Activated CD4-positive, CD25-positive, alpha-beta regulatory T cell treated with anti-CD3 and anti-CD28 coated beads, Interleukin-2, amount 50 U/mL, for 72 hours (primary cell): ENCODE results near the gene ZDHHC11.

Source experiments
- DNase-seq: peaks from one replicate; pipeline ENCODE4 v3.0.0; 2021

ZDHHC11 gene

GRCh38 chr5:878125-878524, 27.3 kb upstream of the ZDHHC11 start:
- no peak for DNase-seq

- no peak for DNase-seq
These were observed 25.9 kb upstream of the ZDHHC11 start for GRCh38 chr5:876398-877365.

GRCh38 chr5:875931-876330, 25.1 kb upstream of the ZDHHC11 start:
- no peak for DNase-seq

- no peak for DNase-seq
These were observed 22.5 kb upstream of the ZDHHC11 start for GRCh38 chr5:873328-873727.

GRCh38 chr5:872301-872700, 21.5 kb upstream of the ZDHHC11 start:
- DNase-seq, result no peak

- DNase-seq, result no peak
These were observed 21.0 kb upstream of the ZDHHC11 start for GRCh38 chr5:871596-872298.

GRCh38 chr5:870956-871355, 20.2 kb upstream of the ZDHHC11 start:
- no peak for DNase-seq

GRCh38 chr5:868428-869135, 17.8 kb upstream of the ZDHHC11 start:
- no peak for DNase-seq

- no peak for DNase-seq
These were observed 16.6 kb upstream of the ZDHHC11 start for GRCh38 chr5:867300-867870.

- DNase-seq, result no peak
These were observed 15.0 kb upstream of the ZDHHC11 start for GRCh38 chr5:865771-866170.

GRCh38 chr5:865168-865521, 14.4 kb upstream of the ZDHHC11 start:
- no peak for DNase-seq

GRCh38 chr5:864492-865167, 13.8 kb upstream of the ZDHHC11 start:
- DNase-seq, result no peak

- no peak for DNase-seq
These were observed 12.5 kb upstream of the ZDHHC11 start for GRCh38 chr5:863244-863805.

- no peak for DNase-seq
These were observed 11.8 kb upstream of the ZDHHC11 start for GRCh38 chr5:862367-863243.

GRCh38 chr5:861442-862366, 10.9 kb upstream of the ZDHHC11 start:
- no peak for DNase-seq

GRCh38 chr5:860506-861150, 9.8 kb upstream of the ZDHHC11 start:
- no peak for DNase-seq

- DNase-seq, result no peak
These were observed 9.1 kb upstream of the ZDHHC11 start for GRCh38 chr5:859798-860296.

GRCh38 chr5:859391-859790, 8.6 kb upstream of the ZDHHC11 start:
- no peak for DNase-seq

- no peak for DNase-seq
These were observed 7.9 kb upstream of the ZDHHC11 start for GRCh38 chr5:858726-859125.
